Endothelial cell of umbilical vein (primary cell): ENCODE results near the gene TRIM3. TPM values are rescaled to one million over a fixed set of nuclear protein-coding genes. Genes with fewer than 3 reads are reported as not detected.

ENCODE experiments used
- BruUV-seq: library from RNA; stranded (reverse); fragments of 400-500 nt; replicated peaks from 2 replicates; lab custom pipeline; 2021; lab: Mats Ljungman, UMichigan
- CTCF ChIA-PET: fragments of 300-600, 350-600 bp; sonication (Branson Sonifier 250); formaldehyde crosslinking; loops from one replicate; lab custom pipeline; 2021; ENCODE audit warnings: antibody characterized with exemption, inconsistent platforms; lab: Charles Lee
- POLR2A ChIA-PET: fragments of 300-600, 350-600 bp; sonication (Branson Sonifier 250); formaldehyde crosslinking; loops from one replicate; lab custom pipeline; 2021; ENCODE audit warnings: antibody characterized with exemption, inconsistent platforms; lab: Charles Lee
- DNase-seq: peaks from one replicate; pipeline ENCODE4 v3.0.0-alpha.2; 2011; ENCODE audit warnings: low read depth, low spot score
- FAIRE-seq: peaks from 2 replicates; lab custom pipeline; 2011; peaks lifted over from hg19 to GRCh38; lab: Jason Lieb, UNC
- H2AFZ ChIP-seq: 2 replicates; pipeline ENCODE4 v1.6.0; 2012; ENCODE audit warnings: low read depth, low read length, control low read depth, inconsistent platforms
- H3K27ac ChIP-seq: 2 replicates; pipeline ENCODE4 v1.5.1; 2011; ENCODE audit warnings: low read depth, mild to moderate bottlenecking, control low read depth, low read length, moderate library complexity; ENCODE audit not compliant: insufficient read depth
- H3K27me3 ChIP-seq, 2 experiments: 2 replicates each; pipeline versions ENCODE4 v1.6.0 to v1.6.1; 2011; ENCODE audit warnings: low read length in 2 of 2, mixed read lengths in 1 of 2; ENCODE audit not compliant: control insufficient read depth in 2 of 2, insufficient read depth in 2 of 2
- H3K36me3 ChIP-seq, 2 experiments: 2 replicates in 1 of 2; 3 replicates in 1 of 2; pipeline ENCODE4 v1.5.1; 2011; ENCODE audit warnings: low read length in 2 of 2, mild to moderate bottlenecking in 1 of 2, moderate library complexity in 1 of 2; ENCODE audit not compliant: control insufficient read depth in 2 of 2, insufficient read depth in 2 of 2; ENCODE audit errors: extremely low read depth in 1 of 2
- H3K4me1 ChIP-seq: 3 replicates; pipeline ENCODE4 v1.5.1; 2011; ENCODE audit warnings: mild to moderate bottlenecking, low read length; ENCODE audit not compliant: control insufficient read depth, insufficient read depth; ENCODE audit errors: extremely low read depth
- H3K4me2 ChIP-seq: 2 replicates; pipeline ENCODE4 v1.6.1; 2011; ENCODE audit warnings: low read length, control low read depth, mixed read lengths; ENCODE audit not compliant: insufficient read depth
- H3K4me3 ChIP-seq, 3 experiments: fragments of 200-600 bp in 1 of 3; sonication (generic), shearing (Covaris generic) in 1 of 3; replicated peaks in 1 of 3; 2 replicates each; pipeline ENCODE4 v1.5.1; 2011 to 2016; ENCODE audit warnings: control low read depth in 3 of 3, low read length in 3 of 3, mild to moderate bottlenecking in 2 of 3, inconsistent platforms in 1 of 3, low read depth in 1 of 3, moderate library complexity in 1 of 3; ENCODE audit not compliant: insufficient read depth in 1 of 3
- H3K79me2 ChIP-seq: 2 replicates; pipeline ENCODE4 v1.6.0; 2012; ENCODE audit warnings: low read length, inconsistent platforms; ENCODE audit not compliant: control insufficient read depth, insufficient read depth
- H3K9ac ChIP-seq: replicated peaks from 2 replicates; pipeline ENCODE3; 2011; ENCODE audit warnings: low read length, control low read depth; ENCODE audit not compliant: insufficient read depth; ENCODE audit errors: extremely low read depth
- H3K9me1 ChIP-seq: replicated peaks from 3 replicates; pipeline ENCODE4 v1.6.0; 2011; ENCODE audit warnings: mild to moderate bottlenecking, low read length; ENCODE audit not compliant: control insufficient read depth, insufficient read depth; ENCODE audit errors: extremely low read depth
- H3K9me3 ChIP-seq: replicated peaks from 2 replicates; pipeline ENCODE4 v1.5.1; 2012; ENCODE audit warnings: low read length, inconsistent platforms; ENCODE audit not compliant: control insufficient read depth, insufficient read depth
- H4K20me1 ChIP-seq: replicated peaks from 2 replicates; pipeline ENCODE3; 2011; ENCODE audit warnings: mild to moderate bottlenecking, low read length; ENCODE audit not compliant: control insufficient read depth, insufficient read depth; ENCODE audit errors: extremely low read depth
- CTCF ChIP-seq, 2 donors: IDR thresholded peaks; 1 replicate in 1 of 2; 2 replicates in 1 of 2; pipeline ENCODE4 v1.5.1; 2011; ENCODE audit warnings: low read length in 2 of 2, mild to moderate bottlenecking in 2 of 2, moderate library complexity in 2 of 2, control low read depth in 1 of 2, inconsistent platforms in 1 of 2, low read depth in 1 of 2; ENCODE audit not compliant: insufficient read depth in 1 of 2; ENCODE audit errors: extremely low read depth in 1 of 2
- EZH2 ChIP-seq: IDR thresholded peaks from 2 replicates; pipeline ENCODE4 v1.6.1; 2012; ENCODE audit warnings: borderline replicate concordance, low read depth, mild to moderate bottlenecking, moderate library complexity, low read length, inconsistent platforms; ENCODE audit not compliant: severe bottlenecking
- FOS ChIP-seq: IDR thresholded peaks from 2 replicates; pipeline ENCODE4 v1.6.1; 2011; ENCODE audit warnings: mild to moderate bottlenecking, low read length, moderate library complexity, borderline replicate concordance; ENCODE audit not compliant: insufficient read depth
- GATA2 ChIP-seq: IDR thresholded peaks from 2 replicates; pipeline ENCODE4 v1.7.0; 2011; ENCODE audit warnings: low read depth, mild to moderate bottlenecking, moderate library complexity, mixed read lengths, low read length; ENCODE audit not compliant: insufficient read length, insufficient read depth
- JUN ChIP-seq: IDR thresholded peaks from 2 replicates; pipeline ENCODE4 v1.6.1; 2011; ENCODE audit warnings: borderline replicate concordance, low read depth; ENCODE audit not compliant: insufficient read length, insufficient read depth
- MYC ChIP-seq: IDR thresholded peaks from one replicate; pipeline ENCODE4 v1.6.1; 2011; ENCODE audit warnings: mild to moderate bottlenecking, low read depth, low read length
- POLR2A ChIP-seq: IDR thresholded peaks from 2 replicates; pipeline ENCODE4 v1.6.1; 2012; ENCODE audit warnings: low read depth, mild to moderate bottlenecking, control low read depth, low read length
- POLR2AphosphoS5 ChIP-seq: IDR thresholded peaks from 2 replicates; pipeline ENCODE4 v1.6.1; 2012; ENCODE audit warnings: low read depth, mild to moderate bottlenecking, control low read depth, low read length, moderate library complexity; ENCODE audit not compliant: insufficient read depth
- dilution Hi-C: fragments of 300-500 bp; cut with MboI; formaldehyde crosslinking; loops from one replicate; pipeline ENCODE4 v1.15.0; 2019; ENCODE audit warnings: low sequenced_read_pairs; ENCODE audit not compliant: extremely low pct_ligation_motif_present
- intact Hi-C: fragments of 100-400 bp; cut with micrococcal nuclease; formaldehyde crosslinking; loops from one replicate; pipeline ENCODE4 v1.10.0; 2022
- polyA plus RNA-seq, 4 experiments: library from polyadenylated mRNA; depleted of rRNA in 3 of 4; stranded (reverse) in 3 of 4; unstranded in 1 of 4; fragments of >200 nt; gene quantifications; 2 replicates each; pipeline versions ENCODE4 v1.2.1 to v1.2.3, GENCODE V29; 2011 to 2012; ENCODE audit warnings: missing spikeins in 1 of 4
- total RNA-seq: library from RNA; stranded (reverse); gene quantifications from 2 replicates; pipeline ENCODE4 v1.2.3, GENCODE V29; 2021
- TF ChIP-seq, protein P1 (sequence below): IDR thresholded peaks from 2 replicates; pipeline ENCODE4 v1.6.1; 2011; ENCODE audit not compliant: insufficient read depth, insufficient read length

Gene TRIM3
- total and polyA plus RNA-seq, 2 donors (not counting 3 experiments of a cell fraction or from before 2014, with no cell fraction given), result 21.8 to 29.2 TPM

DNA sequence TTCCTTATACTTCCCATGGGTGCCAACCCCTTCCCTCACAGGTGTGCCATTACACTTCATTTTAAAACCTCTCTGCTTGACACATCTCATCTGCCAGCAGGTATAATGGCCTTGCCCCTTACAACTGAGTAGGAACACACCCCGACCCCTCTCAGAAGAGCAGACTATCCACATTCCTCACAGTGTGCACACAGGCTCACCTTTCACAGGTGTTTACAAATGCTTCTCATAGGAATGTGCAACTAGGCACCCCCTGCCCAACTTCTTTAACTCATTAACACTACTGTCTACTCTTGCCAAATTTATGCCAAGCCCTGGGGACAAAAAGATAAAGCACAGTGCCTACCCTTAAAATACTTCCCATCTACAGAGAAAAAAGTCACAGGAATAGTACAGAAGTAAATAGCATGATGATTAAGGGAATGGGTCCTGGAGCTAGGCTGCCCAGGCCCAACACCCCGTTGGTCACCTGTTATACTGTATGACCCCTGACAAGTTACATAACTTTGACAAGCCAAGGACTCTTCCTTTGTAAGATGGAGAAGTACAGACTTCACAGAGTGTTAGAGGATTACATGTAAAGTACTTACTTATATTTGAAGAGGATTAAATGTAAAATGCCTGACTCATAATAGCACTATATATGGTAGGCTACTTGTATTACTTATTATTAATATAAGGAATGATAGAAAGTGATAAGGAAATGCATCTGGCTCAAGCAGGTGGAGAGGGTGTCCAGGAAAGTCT lies 15.2 kb downstream of the TRIM3 start:
- ChIA-PET CTCF (interaction anchor here (1.1 to 2.0 kb wide), 3 partner anchors 13 to 20 kb away, joined by 3 to 13 read pairs (median 6); no protein-coding TSS in a partner anchor), POLR2A (no interaction called here)
- no TSS peak for BruUV-seq
- no peak overlapping the region for H3K4me2 ChIP-seq
- peaks cover 0 to 36% of the 10 kb centered on the region in 2 experiments for H3K36me3 ChIP-seq
- no peaks in the 10 kb centered on the region for H4K20me1 ChIP-seq
- dilution Hi-C loops (no loop called here), intact Hi-C loops (no loop called here)
- H3K9ac ChIP-seq, result no peak overlapping the region
- TF ChIP-seq JUN (no peak), MYC (no peak), POLR2A (no peak), EZH2 (no peak), POLR2AphosphoS5 (no peak), CTCF (IDR thresholded peaks at IDR 0.05; ENCODE audit: extremely low read depth in 1 of 2, insufficient read depth in 1 of 2, low read depth in 1 of 2, low read length in 2 of 2) (no peak), FOS (no peak), GATA2 (no peak)
- TF ChIP-seq, protein P1, sequence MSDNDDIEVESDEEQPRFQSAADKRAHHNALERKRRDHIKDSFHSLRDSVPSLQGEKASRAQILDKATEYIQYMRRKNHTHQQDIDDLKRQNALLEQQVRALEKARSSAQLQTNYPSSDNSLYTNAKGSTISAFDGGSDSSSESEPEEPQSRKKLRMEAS, result no peak
- DNase-seq (no peak), FAIRE-seq (no peak)
- no peak overlapping the region for H3K4me3 ChIP-seq
- no peak overlapping the region for H3K27ac ChIP-seq
- no peaks in the 10 kb centered on the region for H3K27me3 ChIP-seq
- H3K9me3 ChIP-seq, result no peaks in the 10 kb centered on the region
- H2AFZ ChIP-seq, result no peak overlapping the region
- H3K9me1 ChIP-seq, result no peaks in the 10 kb centered on the region
- H3K4me1 ChIP-seq, result no peaks in the 10 kb centered on the region
- H3K79me2 ChIP-seq, result no peaks in the 10 kb centered on the region
